Renal cortical epithelial cell (primary cell): ENCODE results near the gene STK24. TPM values are rescaled to one million over a fixed set of nuclear protein-coding genes. Genes with fewer than 3 reads are reported as not detected.

Experiments
- DNase-seq: peaks from one replicate; pipeline ENCODE4 v3.0.0-alpha.2; 2011; ENCODE audit warnings: low read depth
- total RNA-seq: library from RNA; depleted of rRNA; stranded (reverse); fragments of >200 nt; gene quantifications from 2 replicates; pipeline ENCODE4 v1.2.3, GENCODE V29; 2014

The STK24 gene
- total RNA-seq, 1 donor from 2014 or later = 82.0 TPM

GRCh38 chr13:98533912-98534311, 43.0 kb downstream of the STK24 start:
- DNase-seq = no peak

GRCh38 chr13:98532254-98532653, 44.7 kb downstream of the STK24 start:
- no peak for DNase-seq

- DNase-seq = no peak
Measured at GRCh38 chr13:98530217-98530616, 46.7 kb downstream of the STK24 start.

GRCh38 chr13:98529171-98529570, 47.7 kb downstream of the STK24 start:
- DNase-seq = no peak

GRCh38 chr13:98528663-98529064, 48.2 kb downstream of the STK24 start:
- no peak for DNase-seq

GRCh38 chr13:98527526-98527925, 49.4 kb downstream of the STK24 start:
- no peak for DNase-seq

GRCh38 chr13:98526182-98526512, 50.8 kb downstream of the STK24 start:
- peak; percentile 37 for DNase-seq

GRCh38 chr13:98525456-98526181, 51.3 kb downstream of the STK24 start:
- no peak for DNase-seq

- DNase-seq = no peak
Measured at GRCh38 chr13:98524793-98525192, 52.1 kb downstream of the STK24 start.

GRCh38 chr13:98524391-98524790, 52.5 kb downstream of the STK24 start:
- DNase-seq = no peak

- no peak for DNase-seq
Measured at GRCh38 chr13:98523455-98524102, 53.3 kb downstream of the STK24 start.

GRCh38 chr13:98522371-98522770, 54.5 kb downstream of the STK24 start:
- DNase-seq = no peak

- DNase-seq = no peak
Measured at GRCh38 chr13:98521461-98522247, 55.3 kb downstream of the STK24 start.

- peak; percentile 65 for DNase-seq
Measured at GRCh38 chr13:98520674-98521449, 56.0 kb downstream of the STK24 start.

- DNase-seq = no peak
Measured at GRCh38 chr13:98519976-98520375, 56.9 kb downstream of the STK24 start.

- DNase-seq = no peak
Measured at GRCh38 chr13:98517576-98518310, 59.2 kb downstream of the STK24 start.

GRCh38 chr13:98515818-98516465, 61.0 kb downstream of the STK24 start:
- DNase-seq = peak; percentile 65

- no peak for DNase-seq
Measured at GRCh38 chr13:98514288-98514687, 62.6 kb downstream of the STK24 start.

GRCh38 chr13:98513837-98514236, 63.1 kb downstream of the STK24 start:
- DNase-seq = no peak

GRCh38 chr13:98512774-98513665, 63.9 kb downstream of the STK24 start:
- DNase-seq = no peak
